WTC11 (cell line): Measurements from ENCODE around the gene KCNJ6.

ENCODE experiments used
- ATF2 ChIP-seq: sonication (generic); formaldehyde crosslinking; IDR thresholded peaks from 2 replicates; pipeline ENCODE4 v1.8.1; 2022; ENCODE audit warnings: low read depth, missing genetic modification reagents, borderline replicate concordance
- FOXP1 ChIP-seq: sonication (generic); formaldehyde crosslinking; IDR thresholded peaks from 2 replicates; pipeline ENCODE4 v1.8.0; 2022; ENCODE audit warnings: missing genetic modification reagents, mild to moderate bottlenecking, moderate library complexity, borderline replicate concordance
- GABPB1 ChIP-seq: sonication (generic); formaldehyde crosslinking; IDR thresholded peaks from 2 replicates; pipeline ENCODE4 v1.8.1; 2023; ENCODE audit warnings: mild to moderate bottlenecking, missing genetic modification reagents
- HMGXB4 ChIP-seq: sonication (generic); formaldehyde crosslinking; IDR thresholded peaks from 2 replicates; pipeline ENCODE4 v1.8.1; 2023; ENCODE audit warnings: mild to moderate bottlenecking, moderate library complexity, missing genetic modification reagents
- MXD4 ChIP-seq: fragments of 250-450 bp; sonication (Bioruptor Pico); IDR thresholded peaks from 2 replicates; pipeline ENCODE4 v1.8.0; 2021; ENCODE audit warnings: mild to moderate bottlenecking, moderate library complexity, borderline replicate concordance
- NR2C2 ChIP-seq: sonication (generic); formaldehyde crosslinking; IDR thresholded peaks from 2 replicates; pipeline ENCODE4 v1.8.0; 2022; ENCODE audit warnings: mild to moderate bottlenecking, missing genetic modification reagents
- TEAD4 ChIP-seq: sonication (generic); formaldehyde crosslinking; IDR thresholded peaks from 2 replicates; pipeline ENCODE4 v1.8.0; 2022; ENCODE audit warnings: mild to moderate bottlenecking, missing genetic modification reagents
- ZNF423 ChIP-seq: fragments of 250-450 bp; sonication (Bioruptor Pico); IDR thresholded peaks from 2 replicates; pipeline ENCODE4 v2.1.2; 2022; ENCODE audit warnings: mild to moderate bottlenecking, moderate library complexity
- TF ChIP-seq, protein P1 (sequence below): sonication (generic); formaldehyde crosslinking; IDR thresholded peaks from 2 replicates; pipeline ENCODE4 v1.8.1; 2022; ENCODE audit warnings: missing genetic modification reagents, borderline replicate concordance
- TF ChIP-seq, protein P2 (sequence below): fragments of 200-600 bp; IDR thresholded peaks from 2 replicates; pipeline ENCODE4 v1.8.0; 2022; ENCODE audit warnings: antibody characterized with exemption
- TF ChIP-seq, protein P3 (sequence below): sonication (generic); formaldehyde crosslinking; IDR thresholded peaks from 2 replicates; pipeline ENCODE4 v1.8.1; 2023; ENCODE audit warnings: mild to moderate bottlenecking, missing genetic modification reagents, moderate library complexity

DNA sequence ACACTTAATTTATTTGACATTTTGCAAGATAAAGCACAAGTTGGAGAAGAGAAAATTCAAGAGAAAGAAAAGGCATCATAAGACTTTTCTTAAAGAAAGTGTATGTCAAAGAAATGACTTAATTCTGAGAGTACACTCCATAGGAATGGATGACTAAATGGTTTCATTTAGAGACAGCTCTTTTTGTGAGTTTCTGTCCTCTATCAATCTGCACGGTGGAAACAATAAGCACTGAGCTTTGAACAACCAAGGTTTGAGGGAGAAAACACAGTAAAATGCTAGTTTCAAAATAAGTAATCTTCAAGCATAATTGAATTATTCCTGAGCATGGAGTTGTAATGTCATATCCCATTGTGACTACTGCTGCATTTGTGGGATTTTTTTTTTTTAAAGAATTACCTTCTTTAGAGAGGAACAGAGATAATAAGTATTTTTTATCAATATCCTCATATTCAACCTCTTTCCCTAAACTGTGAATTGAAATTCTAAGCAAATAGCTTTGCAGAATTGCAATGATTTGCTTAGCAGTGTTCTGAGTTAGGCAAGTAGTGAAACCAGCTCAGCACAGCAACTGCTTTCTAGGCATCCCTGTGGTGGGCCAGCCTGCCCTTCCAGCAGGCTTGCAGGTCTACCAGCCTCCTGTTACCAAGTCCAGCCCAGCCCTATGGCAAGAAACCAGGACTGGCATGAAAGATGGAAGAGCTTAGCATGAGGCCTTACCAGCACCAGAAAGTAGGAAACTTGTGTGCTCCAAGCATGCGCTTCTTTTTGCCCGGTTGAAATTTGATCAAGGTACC lies 38.2 kb downstream of the KCNJ6 start:
- TF ChIP-seq ATF2 (CRISPR knock-in tag) (no peak), ZNF423 (CRISPR knock-in tag) (no peak), TEAD4 (CRISPR knock-in tag) (no peak), NR2C2 (CRISPR knock-in tag) (no peak), HMGXB4 (no peak), MXD4 (CRISPR knock-in tag) (no peak), GABPB1 (no peak), FOXP1 (CRISPR knock-in tag) (no peak)
- TF ChIP-seq, protein P1, sequence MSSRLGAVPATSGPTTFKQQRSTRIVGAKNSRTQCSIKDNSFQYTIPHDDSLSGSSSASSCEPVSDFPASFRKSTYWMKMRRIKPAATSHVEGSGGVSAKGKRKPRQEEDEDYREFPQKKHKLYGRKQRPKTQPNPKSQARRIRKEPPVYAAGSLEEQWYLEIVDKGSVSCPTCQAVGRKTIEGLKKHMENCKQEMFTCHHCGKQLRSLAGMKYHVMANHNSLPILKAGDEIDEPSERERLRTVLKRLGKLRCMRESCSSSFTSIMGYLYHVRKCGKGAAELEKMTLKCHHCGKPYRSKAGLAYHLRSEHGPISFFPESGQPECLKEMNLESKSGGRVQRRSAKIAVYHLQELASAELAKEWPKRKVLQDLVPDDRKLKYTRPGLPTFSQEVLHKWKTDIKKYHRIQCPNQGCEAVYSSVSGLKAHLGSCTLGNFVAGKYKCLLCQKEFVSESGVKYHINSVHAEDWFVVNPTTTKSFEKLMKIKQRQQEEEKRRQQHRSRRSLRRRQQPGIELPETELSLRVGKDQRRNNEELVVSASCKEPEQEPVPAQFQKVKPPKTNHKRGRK (CRISPR knock-in tag) = no peak
- TF ChIP-seq, protein P2, sequence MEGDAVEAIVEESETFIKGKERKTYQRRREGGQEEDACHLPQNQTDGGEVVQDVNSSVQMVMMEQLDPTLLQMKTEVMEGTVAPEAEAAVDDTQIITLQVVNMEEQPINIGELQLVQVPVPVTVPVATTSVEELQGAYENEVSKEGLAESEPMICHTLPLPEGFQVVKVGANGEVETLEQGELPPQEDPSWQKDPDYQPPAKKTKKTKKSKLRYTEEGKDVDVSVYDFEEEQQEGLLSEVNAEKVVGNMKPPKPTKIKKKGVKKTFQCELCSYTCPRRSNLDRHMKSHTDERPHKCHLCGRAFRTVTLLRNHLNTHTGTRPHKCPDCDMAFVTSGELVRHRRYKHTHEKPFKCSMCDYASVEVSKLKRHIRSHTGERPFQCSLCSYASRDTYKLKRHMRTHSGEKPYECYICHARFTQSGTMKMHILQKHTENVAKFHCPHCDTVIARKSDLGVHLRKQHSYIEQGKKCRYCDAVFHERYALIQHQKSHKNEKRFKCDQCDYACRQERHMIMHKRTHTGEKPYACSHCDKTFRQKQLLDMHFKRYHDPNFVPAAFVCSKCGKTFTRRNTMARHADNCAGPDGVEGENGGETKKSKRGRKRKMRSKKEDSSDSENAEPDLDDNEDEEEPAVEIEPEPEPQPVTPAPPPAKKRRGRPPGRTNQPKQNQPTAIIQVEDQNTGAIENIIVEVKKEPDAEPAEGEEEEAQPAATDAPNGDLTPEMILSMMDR = no peak
- TF ChIP-seq, protein P3, sequence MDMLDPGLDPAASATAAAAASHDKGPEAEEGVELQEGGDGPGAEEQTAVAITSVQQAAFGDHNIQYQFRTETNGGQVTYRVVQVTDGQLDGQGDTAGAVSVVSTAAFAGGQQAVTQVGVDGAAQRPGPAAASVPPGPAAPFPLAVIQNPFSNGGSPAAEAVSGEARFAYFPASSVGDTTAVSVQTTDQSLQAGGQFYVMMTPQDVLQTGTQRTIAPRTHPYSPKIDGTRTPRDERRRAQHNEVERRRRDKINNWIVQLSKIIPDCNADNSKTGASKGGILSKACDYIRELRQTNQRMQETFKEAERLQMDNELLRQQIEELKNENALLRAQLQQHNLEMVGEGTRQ (CRISPR knock-in tag) = no peak
